Gastrocnemius medialis (tissue), 4 donors: ENCODE data around the gene PSG1. TPM values are rescaled to one million over a fixed set of nuclear protein-coding genes. Genes with fewer than 3 reads are reported as not detected.
"Not testable (repeated sequence)": the region's sequence is repeated elsewhere in the genome, so short reads cannot be mapped to it uniquely, and the experiment has no call there.

Experiments used
- ATAC-seq, 2 donors: fragments of 150-250 bp; one replicate each; pipeline ENCODE4 v1.9.1; 2016
- DNase-seq, 2 donors: peaks; one replicate each; pipeline ENCODE4 v3.0.0-alpha.2; 2019
- H3K27ac ChIP-seq, 4 donors: fragments of 200-600 bp; sonication (generic); 1 replicate in 1 of 4; 2 replicates in 3 of 4; pipeline ENCODE4 v1.5.1; 2016 to 2018; ENCODE audit warnings: mild to moderate bottlenecking in 2 of 4, moderate library complexity in 1 of 4
- H3K27me3 ChIP-seq, 3 donors: fragments of 200-600 bp; sonication (generic) in 2 of 3; 1 replicate in 1 of 3; 2 replicates in 2 of 3; pipeline versions ENCODE4 v1.5.1 to v1.6.0; 2016 to 2019; ENCODE audit warnings: mild to moderate bottlenecking in 1 of 3, moderate library complexity in 1 of 3
- H3K36me3 ChIP-seq, 2 donors: fragments of 200-600 bp; sonication (generic) in 1 of 2; one replicate each; pipeline ENCODE4 v1.5.1; 2017 to 2018
- H3K4me1 ChIP-seq, 2 donors: fragments of 200-600 bp; sonication (generic) in 1 of 2; one replicate each; pipeline ENCODE4 v1.5.1; 2016 to 2017; ENCODE audit warnings: mild to moderate bottlenecking in 2 of 2
- H3K4me3 ChIP-seq, 4 donors: fragments of 200-600 bp; sonication (generic) in 3 of 4; 1 replicate in 1 of 4; 2 replicates in 3 of 4; pipeline ENCODE4 v1.5.1; 2016 to 2019; ENCODE audit warnings: mild to moderate bottlenecking in 2 of 4
- H3K9me3 ChIP-seq, 3 donors: fragments of 200-600 bp; sonication (generic) in 2 of 3; 1 replicate in 1 of 3; 2 replicates in 2 of 3; pipeline ENCODE4 v1.5.1; 2016 to 2019
- POLR2A ChIP-seq, 2 donors: fragments of 450-650 bp; IDR thresholded peaks; one replicate each; pipeline ENCODE4 v1.6.1; 2017; ENCODE audit warnings: antibody characterized with exemption in 2 of 2, mild to moderate bottlenecking in 2 of 2, moderate library complexity in 2 of 2
- in situ Hi-C, 4 donors: fragments of 200-750 bp; cut with MboI; loops; one replicate each; pipeline versions ENCODE4 v1.15.0 to v1.8.0; 2017; ENCODE audit warnings: low sequenced_read_pairs in 4 of 4
- intact Hi-C: fragments of 100-400 bp; cut with DNase I; formaldehyde crosslinking; loops from one replicate; pipeline ENCODE4 v1.15.1; 2023; ENCODE audit warnings: low total_unique reads
- total RNA-seq, 4 donors: library from RNA; depleted of rRNA; stranded (reverse); fragments of >200 nt; gene quantifications; one replicate each; pipeline versions ENCODE4 v1.1.0 to v1.2.3, GENCODE V29; 2016
- TF ChIP-seq, protein P1 (sequence below), 5 experiments: fragments of 450-650 bp in 3 of 5; fragments of 200-600 bp in 2 of 5; sonication (generic) in 2 of 5; IDR thresholded peaks in 4 of 5; conservative IDR thresholded peaks in 1 of 5; 1 replicate in 4 of 5; 2 replicates in 1 of 5; pipeline ENCODE4 v1.5.1; 2016 to 2019; ENCODE audit warnings: antibody characterized with exemption in 5 of 5, mild to moderate bottlenecking in 3 of 5, moderate library complexity in 3 of 5

The PSG1 gene
- total RNA-seq, 4 donors from 2014 or later = not detected

DNA sequence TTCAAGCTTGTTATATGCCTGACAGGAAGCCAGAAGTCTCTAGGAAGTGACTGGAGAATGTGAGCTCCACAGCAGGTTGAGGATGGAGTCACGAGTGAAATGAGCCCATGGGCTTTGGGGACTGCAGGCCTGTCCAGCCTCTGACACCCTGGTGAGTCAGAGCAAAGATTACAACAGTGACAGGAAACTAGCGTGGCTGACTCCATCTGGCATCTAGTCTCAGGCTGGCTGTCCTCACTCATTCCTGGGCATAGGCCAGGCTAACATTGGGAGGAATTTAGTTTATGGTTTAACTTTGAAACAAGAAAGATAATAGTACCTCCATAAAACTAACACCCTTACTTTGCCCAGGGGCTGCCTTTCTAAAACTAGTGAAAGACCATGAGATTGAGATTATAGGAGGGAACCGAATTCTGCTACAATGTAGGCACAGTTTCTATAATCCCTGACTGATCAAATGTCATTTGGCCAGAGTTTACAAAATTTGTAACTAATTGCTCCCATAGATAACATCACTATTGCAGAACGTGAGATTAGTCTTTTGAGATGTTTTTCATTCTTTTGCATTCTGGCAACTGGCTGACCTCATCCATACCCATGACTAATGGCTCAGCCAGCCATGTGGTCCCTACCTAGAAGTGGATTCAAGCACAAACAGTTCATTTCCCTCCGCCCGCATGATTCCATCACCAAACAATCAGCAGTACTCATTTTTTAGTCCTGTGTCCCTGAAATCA lies 28.4 kb downstream of the PSG1 start:
- TF ChIP-seq POLR2A (IDR thresholded peaks at IDR 0.05) = no peak
- TF ChIP-seq, protein P1, sequence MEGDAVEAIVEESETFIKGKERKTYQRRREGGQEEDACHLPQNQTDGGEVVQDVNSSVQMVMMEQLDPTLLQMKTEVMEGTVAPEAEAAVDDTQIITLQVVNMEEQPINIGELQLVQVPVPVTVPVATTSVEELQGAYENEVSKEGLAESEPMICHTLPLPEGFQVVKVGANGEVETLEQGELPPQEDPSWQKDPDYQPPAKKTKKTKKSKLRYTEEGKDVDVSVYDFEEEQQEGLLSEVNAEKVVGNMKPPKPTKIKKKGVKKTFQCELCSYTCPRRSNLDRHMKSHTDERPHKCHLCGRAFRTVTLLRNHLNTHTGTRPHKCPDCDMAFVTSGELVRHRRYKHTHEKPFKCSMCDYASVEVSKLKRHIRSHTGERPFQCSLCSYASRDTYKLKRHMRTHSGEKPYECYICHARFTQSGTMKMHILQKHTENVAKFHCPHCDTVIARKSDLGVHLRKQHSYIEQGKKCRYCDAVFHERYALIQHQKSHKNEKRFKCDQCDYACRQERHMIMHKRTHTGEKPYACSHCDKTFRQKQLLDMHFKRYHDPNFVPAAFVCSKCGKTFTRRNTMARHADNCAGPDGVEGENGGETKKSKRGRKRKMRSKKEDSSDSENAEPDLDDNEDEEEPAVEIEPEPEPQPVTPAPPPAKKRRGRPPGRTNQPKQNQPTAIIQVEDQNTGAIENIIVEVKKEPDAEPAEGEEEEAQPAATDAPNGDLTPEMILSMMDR (IDR thresholded peaks at IDR 0.05 in 4 of 5, conservative IDR thresholded peaks at IDR 0.05 in 1 of 5) = no peak
- H3K27me3 ChIP-seq = no peaks in the 10 kb centered on the region
- ATAC-seq = peak in 1 of 2 donors; percentile 75
- H3K4me1 ChIP-seq = no peaks in the 10 kb centered on the region
- intact Hi-C loops = no loop called here
- in situ Hi-C loops = no loop called here
- H3K27ac ChIP-seq = peak overlapping the region in 3 of 4 donors; percentile 37 to 63 (median 61)
- H3K4me3 ChIP-seq = no peak overlapping the region
- no peaks in the 10 kb centered on the region for H3K9me3 ChIP-seq
- H3K36me3 ChIP-seq = no peaks in the 10 kb centered on the region
- DNase-seq = peak; percentile 19 to 70

DNA sequence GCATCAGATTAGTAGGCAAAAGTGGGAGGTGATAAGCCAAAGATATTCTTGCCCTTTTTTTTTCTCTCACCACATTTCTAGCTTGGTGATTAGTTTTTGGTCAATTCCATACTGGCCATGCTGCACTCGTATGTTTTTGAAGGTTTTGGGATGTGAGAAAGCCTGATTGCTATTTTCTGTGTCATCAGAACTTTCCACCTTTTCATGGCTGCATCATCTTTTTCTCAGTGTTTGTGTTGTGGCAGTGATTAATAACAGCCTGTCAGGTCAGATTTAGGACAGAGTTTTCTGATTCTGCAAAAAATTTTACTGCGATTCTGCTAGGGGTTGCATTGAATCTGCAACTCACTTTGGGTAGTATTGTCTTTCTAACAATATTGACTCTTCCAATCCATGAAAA lies 32.9 kb downstream of the PSG1 start:
- H3K9me3 ChIP-seq = no peaks in the 10 kb centered on the region
- H3K27ac ChIP-seq = no peak overlapping the region
- ATAC-seq (no peak), DNase-seq (no peak)
- H3K4me3 ChIP-seq = no peak overlapping the region
- no peaks in the 10 kb centered on the region for H3K27me3 ChIP-seq
- in situ Hi-C loops (no loop called here), intact Hi-C loops (no loop called here)
- no peak for TF ChIP-seq POLR2A (IDR thresholded peaks at IDR 0.05)
- TF ChIP-seq, protein P1 (IDR thresholded peaks at IDR 0.05 in 4 of 5, conservative IDR thresholded peaks at IDR 0.05 in 1 of 5) = no peak
- H3K4me1 ChIP-seq = no peaks in the 10 kb centered on the region
- no peaks in the 10 kb centered on the region for H3K36me3 ChIP-seq

DNA sequence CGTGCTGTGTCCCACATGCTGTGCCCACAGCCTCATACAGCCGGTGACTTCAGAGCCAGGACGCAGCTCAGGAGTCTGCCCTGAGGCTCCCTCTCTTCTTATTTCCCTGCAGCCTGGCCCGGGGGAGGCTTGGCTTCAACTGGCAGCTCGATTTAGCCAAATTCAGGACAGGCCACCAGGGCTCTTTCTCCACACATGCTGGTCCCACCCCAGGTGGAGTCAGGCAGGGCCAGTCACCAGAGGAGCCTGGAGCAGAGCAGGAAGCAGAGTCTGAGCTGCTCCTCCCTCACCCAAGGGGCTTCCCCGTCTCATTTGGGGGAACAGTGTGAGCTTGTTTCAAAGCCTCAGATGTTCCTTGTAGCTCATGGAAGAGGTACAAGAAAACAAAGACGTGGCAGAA lies 35.9 kb downstream of the PSG1 start:
- H3K4me1 ChIP-seq, H3K4me3 ChIP-seq, H3K27ac ChIP-seq, H3K36me3 ChIP-seq, intact Hi-C loops, in situ Hi-C loops, ATAC-seq, H3K9me3 ChIP-seq, H3K27me3 ChIP-seq: not testable (repeated sequence)
- DNase-seq = peak in 1 of 2 donors; percentile 65

DNA sequence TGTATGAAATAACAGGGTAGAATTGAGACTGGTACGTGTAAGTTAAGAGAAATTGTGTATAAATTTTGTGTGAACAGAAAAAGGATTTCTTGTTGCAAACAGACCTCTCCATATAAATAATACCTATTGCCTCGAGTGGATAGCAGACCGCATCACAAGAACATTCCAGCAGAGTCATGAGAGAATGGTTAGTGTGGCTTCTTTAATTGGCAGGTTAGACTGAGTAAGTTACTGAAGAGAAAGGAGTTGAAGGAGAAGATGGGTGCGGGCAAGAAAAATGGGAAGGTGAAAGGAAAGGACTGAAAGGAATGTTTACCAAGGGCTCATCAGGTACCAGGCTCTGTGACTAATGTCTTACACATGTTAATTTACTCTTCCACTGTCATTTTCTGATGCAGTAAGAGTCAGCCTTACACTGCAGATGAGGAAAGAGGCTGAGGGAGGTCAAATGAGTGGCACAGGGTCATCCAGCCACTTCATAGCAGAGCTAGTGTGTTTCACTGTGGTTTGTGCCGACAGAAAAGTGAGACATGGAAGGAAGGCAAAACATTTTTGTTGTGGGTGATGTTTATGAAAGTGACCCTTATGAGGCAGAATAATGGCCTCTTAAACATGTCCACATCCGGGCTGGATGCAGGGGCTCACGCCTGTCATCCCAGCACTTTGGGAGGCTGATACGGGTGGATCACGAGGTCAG lies 46.6 kb downstream of the PSG1 start:
- in situ Hi-C loops, H3K27ac ChIP-seq, H3K36me3 ChIP-seq, intact Hi-C loops, H3K4me1 ChIP-seq, ATAC-seq, H3K9me3 ChIP-seq, H3K4me3 ChIP-seq, H3K27me3 ChIP-seq, DNase-seq: not testable (repeated sequence)

DNA sequence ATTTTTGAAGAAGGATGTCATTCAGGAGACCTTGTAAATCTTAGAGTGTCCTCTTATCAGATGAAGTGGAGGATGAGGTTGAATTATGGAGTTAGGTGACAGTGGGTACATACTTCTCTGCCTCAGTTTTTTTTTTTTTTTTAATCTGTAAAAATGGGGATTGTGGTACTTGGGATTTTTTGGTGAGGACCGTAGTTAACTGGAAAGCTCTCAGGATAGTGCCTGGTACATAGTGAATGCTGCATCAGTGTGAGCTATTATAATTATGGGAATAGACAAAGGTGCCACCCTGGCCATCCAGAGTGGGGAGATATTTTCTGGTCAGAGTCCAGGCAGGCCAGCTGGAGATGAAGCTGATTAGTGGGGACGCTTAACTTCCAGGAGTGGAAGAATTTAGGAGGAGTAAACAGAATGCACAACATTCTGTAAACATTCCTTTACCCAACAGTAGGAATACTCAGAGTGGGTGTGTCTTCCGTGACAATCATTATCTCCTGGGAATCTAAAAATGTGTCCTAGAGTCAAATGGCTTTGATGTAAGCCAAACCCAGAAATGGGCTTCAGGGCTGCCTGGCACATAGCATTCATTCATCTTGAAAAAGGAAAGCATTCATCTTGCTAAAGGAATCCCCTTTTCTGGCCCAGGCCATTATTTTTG lies 47.4 kb downstream of the PSG1 start:
- in situ Hi-C loops, H3K36me3 ChIP-seq, H3K27ac ChIP-seq, H3K4me1 ChIP-seq, ATAC-seq, DNase-seq, intact Hi-C loops, H3K27me3 ChIP-seq, H3K9me3 ChIP-seq, H3K4me3 ChIP-seq: not testable (repeated sequence)
